Tibial nerve (tissue), 4 donors: ENCODE data around the gene C4orf33. TPM values are rescaled to one million over a fixed set of nuclear protein-coding genes. Genes with fewer than 3 reads are reported as not detected.

Experiments
- DNase-seq, 2 donors: peaks; one replicate each; pipeline ENCODE4 v3.0.0-alpha.2; 2019; ENCODE audit warnings: low spot score in 2 of 2
- H3K27ac ChIP-seq, 4 donors: fragments of 200-600 bp; sonication (generic) in 3 of 4; one replicate each; pipeline ENCODE4 v1.5.1; 2017 to 2019; ENCODE audit warnings: mild to moderate bottlenecking in 1 of 4
- H3K27me3 ChIP-seq, 2 donors: fragments of 200-600 bp; sonication (generic) in 1 of 2; one replicate each; pipeline versions ENCODE4 v1.5.1 to v1.6.0; 2017 to 2019
- H3K36me3 ChIP-seq, 3 donors: fragments of 200-600 bp; sonication (generic); one replicate each; pipeline ENCODE4 v1.5.1; 2018 to 2019
- H3K4me1 ChIP-seq, 4 donors: fragments of 200-600 bp; sonication (generic) in 3 of 4; one replicate each; pipeline ENCODE4 v1.5.1; 2017 to 2019
- H3K4me3 ChIP-seq, 4 donors: fragments of 200-600 bp; sonication (generic) in 3 of 4; one replicate each; pipeline ENCODE4 v1.5.1; 2017 to 2019; ENCODE audit warnings: mild to moderate bottlenecking in 1 of 4, moderate library complexity in 1 of 4
- H3K9me3 ChIP-seq, 4 donors: fragments of 200-600 bp; sonication (generic) in 3 of 4; one replicate each; pipeline ENCODE4 v1.5.1; 2017 to 2019
- CTCF ChIP-seq, 5 experiments: fragments of 200-600 bp in 3 of 5; fragments of 450-650 bp in 2 of 5; sonication (generic) in 3 of 5; IDR thresholded peaks; one replicate each; pipeline ENCODE4 v1.5.1; 2016 to 2019; ENCODE audit warnings: antibody characterized with exemption in 5 of 5, mild to moderate bottlenecking in 3 of 5, moderate library complexity in 2 of 5
- EP300 ChIP-seq, 2 donors: sonication (generic); formaldehyde crosslinking; IDR thresholded peaks; one replicate each; pipeline ENCODE4 v1.6.1; 2017; ENCODE audit warnings: antibody characterized with exemption in 2 of 2, mild to moderate bottlenecking in 1 of 2
- POLR2A ChIP-seq, 2 donors: fragments of 450-650 bp; IDR thresholded peaks; one replicate each; pipeline ENCODE4 v1.6.1; 2017; ENCODE audit warnings: antibody characterized with exemption in 2 of 2, mild to moderate bottlenecking in 2 of 2, moderate library complexity in 2 of 2
- WGBS, 2 donors: methylation state at CpG; one replicate each; pipeline ENCODE4 v1.1.5; 2018; 5-methylcytosine and 5-hydroxymethylcytosine counted together
- total RNA-seq, 4 donors: library from RNA; depleted of rRNA; stranded (reverse); fragments of >200 nt; gene quantifications; one replicate each; pipeline ENCODE4 v1.1.0, GENCODE V29; 2016

The C4orf33 gene
- total RNA-seq, 4 donors from 2014 or later = 3.3 to 12.1 (median 8.1) TPM

GRCh38 chr4:129092631-129093190, 3.2 kb upstream of the C4orf33 start:
- no peak for DNase-seq
- H3K27me3 ChIP-seq = no peaks in the 10 kb centered on the region
- peak overlapping the region; percentile 88 to 98 (median 94) for H3K27ac ChIP-seq
- H3K9me3 ChIP-seq = no peaks in the 10 kb centered on the region
- peak overlapping the region; percentile 53 to 78 (median 68) for H3K4me3 ChIP-seq
- peaks cover 0 to 42% (median 7%) of the 10 kb centered on the region in 4 donors for H3K4me1 ChIP-seq
- TF ChIP-seq EP300 (IDR thresholded peaks at IDR 0.05) = no peak
- peak in 1 of 5 experiments; percentile 9 for TF ChIP-seq CTCF (IDR thresholded peaks at IDR 0.05)
- WGBS, 2 donors = 1% methylated on average over 11 of the region's 11 CpGs
- H3K36me3 ChIP-seq = no peaks in the 10 kb centered on the region

GRCh38 chr4:129093191-129093920, 2.6 kb upstream of the C4orf33 start, which contains the start of gene SCLT1:
Gene SCLT1 (minus strand): TSS chr4:129093539. CDS start chr4:129093103, 436 bp downstream.
- Histone ChIP-seq H3K36me3 (no peaks in the 10 kb centered on the region), H3K4me3 (peak within 1 kb of the TSS; percentile 53 to 78 (median 68)), H3K27me3 (no peaks in the 10 kb centered on the region), H3K4me1 (peaks cover 0 to 42% (median 7%) of the 10 kb centered on the region in 4 donors), H3K27ac (peak within 1 kb of the TSS; percentile 88 to 98 (median 94)), H3K9me3 (no peaks in the 10 kb centered on the region)
- TF ChIP-seq EP300 (IDR thresholded peaks at IDR 0.05) (peak; percentile 69 to 97), CTCF (IDR thresholded peaks at IDR 0.05) (peak in 2 of 5 experiments; percentile 16 to 30), POLR2A (IDR thresholded peaks at IDR 0.05) (peak; percentile 75 to 94)
- DNase-seq = peak; percentile 97 to 99
- 0 to 1% methylated on average over 36 to 50 of the region's 57 CpGs for WGBS, 2 donors

- DNase-seq = no peak
- WGBS, 2 donors = 66 to 73% methylated on average over 3 of the region's 3 CpGs
- H3K27ac ChIP-seq = peak overlapping the region in 3 of 4 donors; percentile 88 to 95 (median 92)
- H3K9me3 ChIP-seq = no peaks in the 10 kb centered on the region
- no peaks in the 10 kb centered on the region for H3K27me3 ChIP-seq
- peak overlapping the region in 2 of 4 donors; percentile 53 to 61 for H3K4me3 ChIP-seq
- no peak for TF ChIP-seq EP300 (IDR thresholded peaks at IDR 0.05)
- no peak for TF ChIP-seq CTCF (IDR thresholded peaks at IDR 0.05)
- no peak for TF ChIP-seq POLR2A (IDR thresholded peaks at IDR 0.05)
- peaks cover 0 to 42% (median 7%) of the 10 kb centered on the region in 4 donors for H3K4me1 ChIP-seq
- no peaks in the 10 kb centered on the region for H3K36me3 ChIP-seq
These were observed 1.6 kb upstream of the C4orf33 start for GRCh38 chr4:129094347-129094746.

GRCh38 chr4:129098531-129099001, 2.6 kb downstream of the C4orf33 start:
- no peak for DNase-seq
- Histone ChIP-seq H3K36me3 (no peaks in the 10 kb centered on the region), H3K27ac (no peak overlapping the region), H3K4me3 (no peak overlapping the region), H3K27me3 (no peaks in the 10 kb centered on the region), H3K9me3 (no peaks in the 10 kb centered on the region), H3K4me1 (peaks cover 0 to 21% (median 3%) of the 10 kb centered on the region in 4 donors)
- TF ChIP-seq CTCF (IDR thresholded peaks at IDR 0.05) (no peak), POLR2A (IDR thresholded peaks at IDR 0.05) (no peak), EP300 (IDR thresholded peaks at IDR 0.05) (no peak)
